ENCODE data around the gene MED13L. TPM values are rescaled to one million over a fixed set of nuclear protein-coding genes. Genes with fewer than 3 reads are reported as not detected.
A peak's percentile ranks its signal among the peaks of the same experiment; 100 is the strongest.

MED13L gene
- total and polyA plus RNA-seq, 2 donors (not counting 1 experiment from before 2014, with no cell fraction given), result 56.5 to 97.3 TPM

DNA sequence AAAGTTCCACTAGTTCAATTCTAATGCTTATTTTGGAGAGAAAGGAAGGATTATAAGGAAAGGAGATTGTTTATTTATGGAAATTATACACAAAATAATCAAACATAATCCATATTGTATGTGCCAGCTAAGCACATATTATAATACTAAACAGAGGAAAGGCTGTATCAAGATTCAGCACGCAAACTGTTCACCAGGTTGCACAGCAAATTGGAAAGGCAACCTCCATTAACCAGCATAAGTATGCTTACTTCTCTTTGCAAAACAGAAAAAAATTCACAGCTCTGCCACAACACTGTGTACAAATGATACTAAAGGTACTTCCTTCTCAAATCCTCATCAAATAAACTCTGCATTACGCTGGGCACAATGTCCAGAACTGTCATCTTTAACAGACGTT lies 146.3 kb downstream of the MED13L start:
- no peak for DNase-seq (ENCODE audit: low read depth in 2 of 2)
- Histone ChIP-seq H3K4me1 (ENCODE audit: control insufficient read depth, extremely low read depth, insufficient read depth, low read length) (peaks cover 17% of the 10 kb centered on the region), H4K20me1 (ENCODE audit: control insufficient read depth, extremely low read depth, insufficient read depth, low read length) (peaks cover 3% of the 10 kb centered on the region), H3K79me2 (ENCODE audit: control insufficient read depth, insufficient read depth, low read length) (peaks cover 77% of the 10 kb centered on the region), H3K9ac (ENCODE audit: insufficient read depth, low read length) (no peak overlapping the region), H3K27ac (ENCODE audit: insufficient read depth, low read length) (no peak overlapping the region), H3K4me2 (ENCODE audit: extremely low read depth, insufficient read depth, low read length) (no peak overlapping the region), H3K9me3 (ENCODE audit: control insufficient read depth, insufficient read depth, low read depth, low read length) (no peaks in the 10 kb centered on the region), H3K4me3 (replicated peaks in 1 of 4; ENCODE audit: control extremely low read depth in 1 of 4, insufficient read depth in 1 of 4, low read depth in 3 of 4, low read length in 4 of 4) (no peak overlapping the region), H3K27me3 (ENCODE audit: control insufficient read depth, insufficient read depth, low read length) (no peaks in the 10 kb centered on the region), H3K36me3 (ENCODE audit: control insufficient read depth, insufficient read depth, low read length) (no peaks in the 10 kb centered on the region), H2AFZ (ENCODE audit: low read length) (no peak overlapping the region)
- TF ChIP-seq, protein P1, sequence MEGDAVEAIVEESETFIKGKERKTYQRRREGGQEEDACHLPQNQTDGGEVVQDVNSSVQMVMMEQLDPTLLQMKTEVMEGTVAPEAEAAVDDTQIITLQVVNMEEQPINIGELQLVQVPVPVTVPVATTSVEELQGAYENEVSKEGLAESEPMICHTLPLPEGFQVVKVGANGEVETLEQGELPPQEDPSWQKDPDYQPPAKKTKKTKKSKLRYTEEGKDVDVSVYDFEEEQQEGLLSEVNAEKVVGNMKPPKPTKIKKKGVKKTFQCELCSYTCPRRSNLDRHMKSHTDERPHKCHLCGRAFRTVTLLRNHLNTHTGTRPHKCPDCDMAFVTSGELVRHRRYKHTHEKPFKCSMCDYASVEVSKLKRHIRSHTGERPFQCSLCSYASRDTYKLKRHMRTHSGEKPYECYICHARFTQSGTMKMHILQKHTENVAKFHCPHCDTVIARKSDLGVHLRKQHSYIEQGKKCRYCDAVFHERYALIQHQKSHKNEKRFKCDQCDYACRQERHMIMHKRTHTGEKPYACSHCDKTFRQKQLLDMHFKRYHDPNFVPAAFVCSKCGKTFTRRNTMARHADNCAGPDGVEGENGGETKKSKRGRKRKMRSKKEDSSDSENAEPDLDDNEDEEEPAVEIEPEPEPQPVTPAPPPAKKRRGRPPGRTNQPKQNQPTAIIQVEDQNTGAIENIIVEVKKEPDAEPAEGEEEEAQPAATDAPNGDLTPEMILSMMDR (conservative IDR thresholded peaks at IDR 0.05 in 1 of 2, IDR thresholded peaks at IDR 0.05 in 1 of 2; ENCODE audit: low read depth in 1 of 2, low read length in 2 of 2), result no peak
- no peak for TF ChIP-seq EZH2 (IDR thresholded peaks at IDR 0.05; ENCODE audit: low read length, missing control alignments)

DNA sequence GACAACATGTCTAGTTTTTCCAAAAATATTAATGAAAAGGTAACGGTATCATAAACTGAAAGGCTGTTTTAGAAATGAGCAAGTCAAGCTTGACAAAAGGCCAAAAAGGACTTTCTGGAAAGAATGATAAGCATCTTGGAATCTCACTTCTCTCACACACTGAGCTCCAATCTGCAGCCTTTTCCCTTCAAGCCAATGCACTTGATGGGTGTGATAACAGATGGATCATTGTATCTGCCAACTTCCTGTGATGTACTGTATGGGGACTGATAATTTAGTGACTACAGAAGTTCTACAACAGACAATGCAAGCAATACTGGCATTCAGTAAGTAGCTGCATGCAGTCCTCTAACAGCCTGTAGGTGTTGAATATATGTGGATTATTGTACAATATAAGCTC lies 147.1 kb downstream of the MED13L start:
- Histone ChIP-seq H2AFZ (ENCODE audit: low read length) (no peak overlapping the region), H3K4me2 (ENCODE audit: extremely low read depth, insufficient read depth, low read length) (peak overlapping the region; percentile 26), H3K9me3 (ENCODE audit: control insufficient read depth, insufficient read depth, low read depth, low read length) (no peaks in the 10 kb centered on the region), H3K9ac (ENCODE audit: insufficient read depth, low read length) (no peak overlapping the region), H3K36me3 (ENCODE audit: control insufficient read depth, insufficient read depth, low read length) (no peaks in the 10 kb centered on the region), H4K20me1 (ENCODE audit: control insufficient read depth, extremely low read depth, insufficient read depth, low read length) (peaks cover 2% of the 10 kb centered on the region), H3K4me3 (replicated peaks in 1 of 4; ENCODE audit: control extremely low read depth in 1 of 4, insufficient read depth in 1 of 4, low read depth in 3 of 4, low read length in 4 of 4) (no peak overlapping the region), H3K27ac (ENCODE audit: insufficient read depth, low read length) (no peak overlapping the region), H3K79me2 (ENCODE audit: control insufficient read depth, insufficient read depth, low read length) (peaks cover 80% of the 10 kb centered on the region), H3K27me3 (ENCODE audit: control insufficient read depth, insufficient read depth, low read length) (no peaks in the 10 kb centered on the region), H3K4me1 (ENCODE audit: control insufficient read depth, extremely low read depth, insufficient read depth, low read length) (peaks cover 14% of the 10 kb centered on the region)
- TF ChIP-seq EZH2 (IDR thresholded peaks at IDR 0.05; ENCODE audit: low read length, missing control alignments), result no peak
- TF ChIP-seq, protein P1 (conservative IDR thresholded peaks at IDR 0.05 in 1 of 2, IDR thresholded peaks at IDR 0.05 in 1 of 2; ENCODE audit: low read depth in 1 of 2, low read length in 2 of 2), result no peak
- peak in 1 of 2 donors; percentile 83 for DNase-seq (ENCODE audit: low read depth in 2 of 2)

DNA sequence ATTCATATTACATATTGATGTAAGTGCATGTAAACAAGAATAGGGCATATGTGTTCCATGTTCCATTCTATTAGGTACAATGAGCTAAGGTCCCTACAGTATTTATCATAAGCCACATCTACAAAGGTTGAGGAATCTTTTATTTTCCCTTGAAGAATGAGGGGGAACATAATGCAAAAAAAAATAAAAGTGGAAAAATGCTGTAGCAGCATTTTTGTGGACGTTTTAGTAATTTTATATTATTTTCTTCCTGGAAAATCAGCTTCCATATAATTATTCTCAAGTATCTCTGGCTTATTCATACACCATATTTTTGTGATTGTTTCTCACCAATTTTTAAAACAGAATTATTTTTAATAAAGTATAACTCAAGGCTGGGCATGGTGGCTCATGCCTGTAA lies 148.7 kb downstream of the MED13L start:
- no peak for TF ChIP-seq EZH2 (IDR thresholded peaks at IDR 0.05; ENCODE audit: low read length, missing control alignments)
- TF ChIP-seq, protein P1 (conservative IDR thresholded peaks at IDR 0.05 in 1 of 2, IDR thresholded peaks at IDR 0.05 in 1 of 2; ENCODE audit: low read depth in 1 of 2, low read length in 2 of 2), result no peak
- no peak for DNase-seq (ENCODE audit: low read depth in 2 of 2)
- no peak overlapping the region for H3K27ac ChIP-seq (ENCODE audit: insufficient read depth, low read length)
- no peak overlapping the region for H3K4me3 ChIP-seq (replicated peaks in 1 of 4; ENCODE audit: control extremely low read depth in 1 of 4, insufficient read depth in 1 of 4, low read depth in 3 of 4, low read length in 4 of 4)
- H4K20me1 ChIP-seq (ENCODE audit: control insufficient read depth, extremely low read depth, insufficient read depth, low read length), result peaks cover 2% of the 10 kb centered on the region
- no peak overlapping the region for H2AFZ ChIP-seq (ENCODE audit: low read length)
- H3K4me1 ChIP-seq (ENCODE audit: control insufficient read depth, extremely low read depth, insufficient read depth, low read length), result peaks cover 8% of the 10 kb centered on the region
- no peaks in the 10 kb centered on the region for H3K9me3 ChIP-seq (ENCODE audit: control insufficient read depth, insufficient read depth, low read depth, low read length)
- no peak overlapping the region for H3K4me2 ChIP-seq (ENCODE audit: extremely low read depth, insufficient read depth, low read length)
- no peaks in the 10 kb centered on the region for H3K36me3 ChIP-seq (ENCODE audit: control insufficient read depth, insufficient read depth, low read length)
- H3K79me2 ChIP-seq (ENCODE audit: control insufficient read depth, insufficient read depth, low read length), result peaks cover 82% of the 10 kb centered on the region
- no peaks in the 10 kb centered on the region for H3K27me3 ChIP-seq (ENCODE audit: control insufficient read depth, insufficient read depth, low read length)
- H3K9ac ChIP-seq (ENCODE audit: insufficient read depth, low read length), result no peak overlapping the region
